ENCODE measurements around the gene CPT1A.
A peak's percentile ranks its signal among the peaks of the same experiment; 100 is the strongest.

CPT1A gene

DNA sequence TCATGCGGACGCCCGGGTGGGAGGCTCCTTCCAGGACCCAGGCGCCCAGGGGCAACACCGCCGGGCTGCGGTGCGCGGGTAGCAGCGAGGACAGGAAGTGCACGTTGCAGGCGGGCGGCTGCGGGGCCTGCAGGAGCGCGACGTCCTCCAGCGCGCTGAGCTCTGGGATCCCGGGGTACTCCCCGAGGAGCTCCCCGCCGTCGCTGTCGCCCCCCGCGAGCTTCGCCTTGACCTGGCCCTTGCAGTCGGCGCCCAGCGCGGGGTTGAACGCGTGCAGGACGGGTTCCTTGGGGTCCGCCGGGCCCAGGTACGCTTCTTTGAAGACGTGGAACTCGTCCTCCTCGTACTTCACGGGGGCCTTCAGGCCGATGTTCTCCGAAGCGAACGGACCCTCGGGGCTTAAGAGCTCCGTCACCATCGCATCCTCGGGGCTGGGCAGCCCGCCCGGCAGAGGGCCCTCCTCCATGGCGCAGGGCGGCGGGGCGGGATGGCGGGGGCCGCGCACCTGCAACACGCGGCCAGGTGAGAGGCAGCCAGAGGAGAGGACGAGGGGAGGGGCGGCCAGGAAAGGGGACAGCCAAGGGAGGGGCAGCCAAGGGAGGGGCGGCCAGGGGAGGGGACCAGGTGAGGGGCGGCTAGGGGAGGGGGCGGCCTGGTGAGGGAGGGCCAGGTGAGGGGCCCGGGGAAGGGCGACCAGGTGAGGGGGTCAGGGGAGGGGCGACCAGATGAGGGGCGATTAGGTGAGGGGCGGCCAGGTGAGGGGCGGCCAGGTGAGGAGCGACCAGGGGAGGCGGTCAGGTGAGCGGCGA, 91.3 kb downstream of the CPT1A start:
- no peak for DNase-seq

DNA sequence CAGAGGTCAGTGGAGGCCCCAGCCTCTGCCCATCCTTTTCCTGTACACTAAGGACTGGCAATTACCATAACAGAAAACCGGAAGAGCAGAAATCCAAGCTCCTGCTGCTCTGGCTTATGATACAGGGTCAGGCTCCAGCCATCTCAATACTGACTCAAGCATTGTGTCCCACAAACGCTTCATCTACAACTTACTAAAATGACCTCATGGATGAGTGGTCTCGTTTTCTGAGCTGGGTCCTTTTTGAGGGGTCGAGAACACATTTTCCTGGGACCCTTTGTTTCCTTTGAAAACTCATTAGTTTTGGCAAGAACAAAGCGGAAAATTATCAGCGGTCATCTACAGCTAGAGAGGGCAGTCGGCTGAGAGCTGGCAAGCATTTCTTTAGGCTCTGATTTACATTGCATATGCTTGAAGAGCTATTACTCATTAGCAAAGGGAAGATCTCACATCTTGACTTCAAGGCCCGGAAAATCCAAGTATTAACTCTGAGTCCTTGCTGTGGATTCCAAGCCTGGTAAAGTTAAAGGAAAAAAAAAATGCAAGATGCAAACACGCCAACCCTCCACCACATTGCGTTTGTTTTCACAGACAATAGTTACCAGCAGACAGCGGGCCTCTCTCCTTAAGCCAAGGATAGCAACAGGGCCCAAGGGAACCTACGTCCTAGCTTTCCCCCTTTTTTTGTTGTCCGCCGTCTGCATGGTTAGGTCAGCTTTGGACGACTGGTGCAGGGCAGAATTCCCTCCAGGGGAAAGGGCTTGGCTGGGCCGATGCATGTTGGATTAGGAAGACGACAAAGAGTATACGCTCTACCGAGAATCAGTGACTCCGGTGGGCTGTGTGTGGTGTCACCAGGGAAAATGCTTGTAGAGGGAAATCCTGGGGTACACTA, 92.2 kb downstream of the CPT1A start:
- no peak for DNase-seq

DNA sequence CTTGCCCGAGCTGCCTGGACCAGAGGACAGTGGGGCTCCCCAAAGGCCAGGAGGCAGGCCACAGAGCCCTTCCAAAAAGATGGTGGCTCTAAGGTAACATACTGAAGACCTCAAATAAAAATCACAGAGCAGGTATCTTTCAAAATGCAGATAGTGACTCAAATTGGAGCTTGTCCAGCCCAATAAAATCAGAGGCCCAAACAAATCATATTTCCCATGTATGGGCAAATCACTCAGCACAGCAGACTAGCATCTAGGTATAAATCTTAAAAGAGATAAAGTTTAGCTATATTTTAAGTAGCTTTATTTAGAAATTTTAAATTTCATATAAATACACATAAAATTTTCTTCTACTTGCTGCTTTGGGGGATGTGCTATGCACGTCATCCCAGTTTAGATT, 93.7 kb downstream of the CPT1A start:
- no peak for DNase-seq

DNA sequence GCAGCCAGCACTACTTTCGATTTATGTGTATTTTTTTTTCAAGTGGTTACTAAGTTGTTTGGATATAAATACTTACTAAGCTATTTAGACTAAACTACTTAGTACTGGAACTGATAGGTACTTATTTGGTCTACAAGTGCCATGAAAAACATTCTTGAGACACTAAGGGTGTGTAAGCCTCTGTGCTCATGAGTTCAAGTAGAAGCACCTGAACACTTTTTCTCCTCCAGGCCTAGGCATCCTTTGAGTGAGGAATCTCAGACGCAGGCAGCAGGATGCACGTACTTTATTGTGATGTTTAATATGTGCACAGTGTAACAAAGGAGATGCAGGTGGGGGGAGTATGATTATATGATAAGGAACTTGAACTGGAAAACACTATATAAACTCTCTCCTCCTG, 98.2 kb downstream of the CPT1A start:
- DNase-seq, result no peak

DNA sequence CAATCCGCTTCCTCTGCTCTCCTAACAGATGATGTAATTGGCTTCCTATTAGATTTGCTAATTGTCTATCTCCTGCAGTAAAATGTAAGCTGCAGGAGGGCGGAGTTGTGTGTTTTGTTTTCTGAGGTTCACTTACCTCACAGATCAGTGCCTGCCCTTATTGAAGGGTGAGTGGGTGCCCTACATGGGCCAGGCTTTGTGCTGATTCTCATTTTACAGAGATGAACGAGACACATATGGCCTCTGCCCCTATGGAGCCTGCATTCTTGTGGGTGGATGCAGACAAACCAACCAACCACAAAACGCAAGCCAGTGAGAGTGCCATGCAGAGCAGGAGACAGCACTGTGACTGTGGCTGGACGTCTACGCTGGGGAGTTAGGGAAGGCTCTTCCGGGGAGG, 100.3 kb downstream of the CPT1A start:
- no peak for DNase-seq

DNA sequence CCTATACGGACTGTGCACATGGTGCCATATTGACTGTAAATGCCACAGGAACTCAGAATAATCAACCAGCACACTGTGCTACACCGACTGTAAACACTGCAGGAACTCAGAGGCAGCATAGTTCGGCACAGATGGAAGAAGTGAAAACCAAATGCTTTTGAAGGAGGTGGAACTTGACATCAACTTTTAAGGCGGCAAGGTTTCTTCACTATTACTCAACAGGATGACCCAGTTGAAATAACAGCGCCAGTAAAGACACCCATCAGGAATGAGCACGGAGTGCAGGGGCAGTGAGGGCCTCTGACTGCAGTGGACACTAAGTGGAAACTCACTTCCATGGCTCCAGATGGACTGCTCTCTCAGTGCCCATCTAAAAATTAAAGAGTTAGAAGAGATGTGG, 106.1 kb downstream of the CPT1A start:
- DNase-seq, result peak; percentile 62

DNA sequence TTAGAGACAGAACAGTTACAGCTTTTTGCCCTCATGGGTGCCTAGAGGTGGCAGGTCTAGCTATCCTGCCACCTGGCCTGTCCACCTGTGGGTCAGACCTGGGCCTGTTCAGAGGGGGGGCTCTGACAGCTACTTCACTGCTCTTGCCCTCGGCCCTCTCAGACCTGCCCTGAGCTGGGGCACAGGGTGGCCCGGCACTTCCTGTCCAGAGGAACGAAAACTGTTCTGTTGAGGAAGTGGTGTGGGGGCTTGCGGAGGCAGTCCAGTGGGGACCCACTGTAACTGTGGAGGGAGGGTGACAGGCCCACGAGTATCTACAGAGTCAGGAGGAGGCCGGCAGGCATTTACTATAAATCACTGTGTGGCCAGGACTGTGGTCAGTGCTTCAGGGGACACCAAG, 106.6 kb downstream of the CPT1A start:
- DNase-seq, result peak; percentile 18

DNA sequence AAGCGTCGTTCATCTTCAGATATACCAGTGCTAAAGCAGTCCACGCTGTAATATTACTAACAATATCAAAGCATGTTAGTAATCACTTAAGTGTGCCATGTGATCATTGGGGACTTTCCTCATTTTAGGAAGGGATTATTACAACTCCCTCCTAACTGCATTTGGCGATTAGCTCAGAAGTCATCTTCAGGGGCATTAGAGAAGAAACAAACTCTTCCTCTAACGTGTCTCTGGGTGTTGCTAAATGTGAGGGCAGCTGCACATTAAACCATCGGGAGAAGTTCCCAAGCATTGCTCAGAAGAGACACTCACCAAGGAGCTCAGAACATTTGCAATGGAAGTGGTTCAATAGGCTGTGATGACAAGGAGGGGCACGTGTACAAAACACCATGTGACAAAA, 107.6 kb downstream of the CPT1A start:
- DNase-seq, result peak; percentile 77

DNA sequence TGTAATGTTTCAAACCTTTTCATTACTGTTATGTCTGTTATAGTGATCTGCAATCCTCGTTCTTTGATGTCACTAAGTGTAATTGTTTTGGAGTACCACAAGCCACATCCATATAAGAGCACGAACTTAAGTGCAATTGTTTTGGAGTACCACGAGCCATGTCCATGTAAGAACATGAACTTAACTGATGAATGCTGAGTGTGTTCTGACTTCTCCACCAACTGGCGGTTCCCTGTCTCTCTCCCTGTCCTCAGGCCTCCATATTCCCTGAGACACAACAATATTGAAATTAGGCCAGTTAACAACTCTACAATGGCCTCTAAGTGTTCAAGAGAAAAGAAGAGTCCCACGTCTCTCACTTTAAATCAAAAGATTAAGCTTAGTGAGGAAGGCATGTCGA, 113.9 kb downstream of the CPT1A start:
- no peak for DNase-seq

DNA sequence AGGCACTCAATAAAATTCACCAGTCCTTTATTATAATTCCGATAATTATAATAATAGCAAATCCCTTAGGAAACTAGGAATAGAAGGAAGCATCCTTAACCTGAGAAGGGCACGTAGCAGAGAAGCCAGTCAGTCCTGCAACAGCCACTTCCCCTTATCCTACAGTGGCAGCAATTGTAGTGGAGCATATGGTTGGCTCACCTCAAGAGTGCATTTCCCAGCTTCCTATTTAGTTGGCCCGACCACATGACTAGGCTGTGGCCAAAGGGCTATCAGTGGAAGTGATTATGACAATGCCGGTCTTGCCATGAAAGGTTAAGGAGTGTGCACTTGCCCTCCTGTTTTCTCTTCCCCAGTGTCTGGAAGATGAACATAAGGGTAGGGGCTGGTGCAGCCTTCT, 117.4 kb downstream of the CPT1A start:
- DNase-seq, result peak; percentile 41

DNA sequence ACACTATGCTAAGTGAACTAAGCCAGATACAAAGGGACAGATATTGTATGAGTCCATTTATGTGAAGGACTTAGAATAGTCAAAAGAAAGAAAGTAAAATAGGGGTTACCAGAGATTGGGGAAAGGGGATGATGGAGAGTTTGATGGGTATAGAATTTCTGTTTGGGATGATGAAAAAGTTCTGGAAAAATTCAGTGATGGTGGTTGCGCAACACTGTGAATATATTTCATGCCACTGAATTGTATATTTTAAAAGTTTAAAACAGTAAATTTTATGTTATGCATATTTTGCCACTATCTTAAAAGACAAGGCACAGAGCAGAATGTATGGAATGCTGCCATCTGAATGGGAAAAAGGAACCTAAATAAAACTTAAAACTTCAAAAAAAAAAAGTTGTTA, 119.6 kb downstream of the CPT1A start:
- DNase-seq, result no peak

DNA sequence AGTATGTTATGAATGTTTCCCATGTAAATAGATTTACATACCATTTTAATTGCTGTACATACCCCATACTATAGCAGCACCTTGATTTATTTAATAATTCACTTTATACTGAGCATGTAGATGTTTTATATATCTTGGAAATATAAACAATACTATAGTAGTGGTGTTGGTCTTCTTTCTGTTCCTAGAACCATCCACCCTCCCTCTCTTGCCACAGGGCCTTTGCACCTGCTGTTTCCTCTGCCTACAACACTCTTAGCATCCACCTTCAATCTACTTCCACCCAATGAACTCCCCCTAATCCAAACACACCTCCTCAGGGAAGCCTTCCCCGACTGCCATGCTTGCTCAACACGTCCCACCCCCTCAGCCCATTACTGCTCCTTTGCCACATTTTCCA, 120.6 kb downstream of the CPT1A start:
- no peak for DNase-seq

DNA sequence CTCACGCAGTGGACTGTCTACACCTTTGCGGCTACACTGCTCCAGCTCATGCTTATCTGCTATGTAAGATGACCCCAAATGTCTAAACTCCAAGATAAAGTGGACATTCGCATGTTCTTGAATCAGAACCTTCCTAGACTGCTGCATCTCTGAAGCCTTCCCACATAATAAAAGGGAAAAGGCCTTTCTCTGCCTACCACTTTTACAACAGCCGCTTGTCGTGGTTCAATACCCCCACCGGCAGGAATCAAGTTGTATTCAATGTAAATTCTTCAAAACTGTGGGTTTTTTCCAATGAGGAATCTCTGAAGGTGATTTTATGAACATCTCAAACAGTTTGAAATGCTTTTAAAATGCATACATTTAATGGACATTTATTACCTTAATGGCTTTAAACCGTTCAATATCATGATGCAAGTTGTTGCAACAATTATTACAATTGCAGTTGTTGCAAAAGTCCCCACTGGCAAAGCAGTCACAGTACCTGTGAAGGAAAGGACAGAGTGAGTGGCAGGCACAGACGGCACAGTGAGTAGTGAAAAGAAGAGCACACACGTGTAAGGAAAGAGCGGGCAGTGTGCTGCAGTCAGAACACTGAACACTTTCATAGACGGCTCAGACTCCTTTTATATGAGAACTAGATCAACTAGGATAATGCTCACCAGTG, 126.1 kb downstream of the CPT1A start:
- no peak for DNase-seq

DNA sequence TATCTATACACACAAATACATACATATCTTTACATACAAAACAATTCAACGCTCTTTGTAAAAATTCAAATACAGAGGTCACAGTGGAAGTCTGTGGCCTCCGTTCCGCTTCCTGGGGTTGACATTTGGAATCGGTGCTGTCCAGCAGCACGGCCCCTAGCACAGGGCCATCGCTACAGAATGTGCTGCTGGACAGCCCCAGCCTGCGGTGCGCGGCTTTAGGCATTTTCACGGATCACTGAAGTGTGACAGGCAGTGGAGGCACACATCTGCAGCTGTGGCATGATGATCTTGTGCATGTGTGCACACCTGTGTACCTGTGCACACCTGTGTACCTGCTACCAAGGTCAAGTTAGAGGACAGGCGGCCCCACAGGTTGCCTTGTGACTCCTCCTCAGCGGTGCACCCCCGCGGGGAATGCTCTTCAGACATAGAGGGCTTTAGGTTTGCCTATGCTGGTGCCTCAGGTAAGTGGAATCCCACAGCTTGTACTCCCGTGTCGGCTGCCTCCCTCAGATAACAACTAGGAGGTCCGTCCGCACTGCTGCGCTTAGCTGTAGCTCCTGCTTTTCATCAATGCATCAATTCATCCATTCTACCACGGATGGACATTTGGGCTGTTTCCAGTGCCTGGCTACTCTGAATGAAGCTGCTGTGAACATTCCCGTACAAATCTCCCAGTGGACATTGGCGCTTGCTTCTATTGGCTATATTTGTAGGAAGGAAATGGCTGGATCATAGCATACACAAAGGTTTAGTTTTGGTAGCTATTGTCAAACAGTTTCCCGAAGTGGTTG, 127.5 kb downstream of the CPT1A start:
- no peak for DNase-seq

DNA sequence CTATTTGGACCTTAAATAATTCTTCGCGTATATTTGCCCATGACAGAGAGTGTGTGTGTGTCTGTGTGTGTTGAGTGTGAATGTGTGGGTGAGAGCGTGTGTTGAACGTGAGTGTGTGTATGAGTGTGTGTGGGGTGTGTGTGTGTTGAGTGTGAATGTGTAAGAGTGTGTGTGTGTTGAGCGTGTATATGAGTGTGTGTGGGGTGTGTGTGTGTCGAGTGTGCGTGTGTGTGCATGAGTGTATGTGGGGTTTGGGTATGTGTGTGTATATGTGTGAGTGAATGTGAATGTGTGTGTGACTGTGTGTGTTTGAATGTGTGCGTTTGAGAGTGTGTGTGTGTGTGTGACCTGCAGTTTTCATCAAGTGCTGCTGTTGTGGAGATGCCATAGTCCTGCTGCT, 130.6 kb downstream of the CPT1A start:
- DNase-seq, result no peak

DNA sequence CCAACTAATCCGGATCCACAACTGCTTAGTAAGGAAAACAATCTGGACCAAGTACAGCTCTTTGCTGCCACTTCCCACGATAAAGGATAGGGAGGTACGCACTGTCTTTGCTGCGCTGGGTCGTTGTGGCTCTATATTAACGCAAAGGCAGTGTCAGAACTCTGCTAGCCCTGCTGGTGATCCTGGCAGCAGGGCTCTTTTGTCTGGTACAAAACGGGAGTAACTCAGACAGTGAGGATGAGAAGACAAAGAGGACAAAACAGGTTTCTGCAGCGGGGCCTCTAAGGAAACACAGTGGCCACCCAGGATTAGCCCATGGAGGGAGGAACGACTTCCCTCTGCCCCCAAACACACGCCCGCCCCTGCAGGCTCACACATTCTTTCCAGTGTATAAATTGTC, 131.3 kb downstream of the CPT1A start:
- no peak for DNase-seq

DNA sequence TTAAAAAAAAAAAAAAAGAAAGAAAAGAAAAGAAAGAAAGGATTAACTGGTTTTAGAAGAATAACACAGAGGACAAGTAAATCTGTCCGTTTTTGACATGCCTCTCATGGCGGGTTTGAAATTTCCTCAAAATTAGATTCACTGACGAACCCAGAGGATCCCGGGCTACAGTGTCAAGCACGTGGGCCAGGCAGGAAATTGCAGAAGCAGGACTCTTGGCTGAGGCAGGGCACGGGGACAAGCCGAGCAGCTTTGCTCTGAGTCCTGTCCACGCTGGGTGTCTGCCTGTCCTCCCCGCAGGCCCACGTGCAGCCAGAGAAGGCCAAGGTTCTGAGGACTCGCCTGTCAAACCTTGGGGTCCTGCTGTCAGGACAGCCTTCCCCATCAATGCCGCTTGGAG, 132.7 kb downstream of the CPT1A start:
- DNase-seq, result peak; percentile 35

DNA sequence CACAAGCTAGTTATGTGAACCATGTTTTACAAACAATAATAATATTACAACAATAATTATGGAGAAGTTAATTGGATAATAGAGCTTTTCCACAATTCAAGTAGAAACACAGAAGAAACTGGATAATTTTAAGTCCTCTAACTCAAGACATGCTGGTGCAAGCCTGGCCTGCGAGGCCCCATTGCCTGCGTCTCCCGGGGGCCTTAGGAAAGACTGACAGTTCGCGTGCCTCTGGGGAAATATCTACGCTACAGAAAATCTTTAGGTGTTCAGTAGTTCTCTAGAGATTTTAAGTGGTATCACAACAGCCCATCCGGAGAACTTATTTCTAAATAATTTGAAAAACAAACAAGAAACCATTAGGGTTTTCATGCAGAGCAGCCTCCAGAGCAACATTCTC, 134.2 kb downstream of the CPT1A start:
- DNase-seq, result no peak

DNA sequence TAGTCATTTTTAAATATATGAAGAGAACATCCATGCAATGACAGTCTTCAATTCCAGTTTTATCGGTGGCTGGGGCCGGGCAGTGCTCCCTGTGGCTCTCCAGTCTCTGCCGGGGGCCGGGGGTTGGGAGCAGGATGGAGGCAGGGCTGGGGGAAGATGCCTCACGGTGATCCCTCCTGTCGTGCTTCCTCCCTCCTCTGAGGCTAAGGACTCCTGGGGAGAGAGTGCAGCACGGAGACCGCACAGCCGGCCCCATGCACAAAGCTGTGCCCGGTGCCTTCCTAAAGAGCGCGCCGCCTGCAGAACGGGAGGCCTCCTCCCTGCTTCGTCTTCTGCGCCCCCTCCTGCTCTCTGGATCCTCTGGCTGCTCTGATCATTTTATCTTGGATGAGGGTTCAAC, 136.8 kb downstream of the CPT1A start:
- no peak for DNase-seq

All from suppressor macrophage treated with lipopolysaccharide for 4 hours (primary cell).